ENCODE data around the gene SLC25A38. TPM values are rescaled to one million over a fixed set of nuclear protein-coding genes. Genes with fewer than 3 reads are reported as not detected.

The SLC25A38 gene
- total RNA-seq, 1 donor from 2014 or later, result 15.8 TPM

DNA sequence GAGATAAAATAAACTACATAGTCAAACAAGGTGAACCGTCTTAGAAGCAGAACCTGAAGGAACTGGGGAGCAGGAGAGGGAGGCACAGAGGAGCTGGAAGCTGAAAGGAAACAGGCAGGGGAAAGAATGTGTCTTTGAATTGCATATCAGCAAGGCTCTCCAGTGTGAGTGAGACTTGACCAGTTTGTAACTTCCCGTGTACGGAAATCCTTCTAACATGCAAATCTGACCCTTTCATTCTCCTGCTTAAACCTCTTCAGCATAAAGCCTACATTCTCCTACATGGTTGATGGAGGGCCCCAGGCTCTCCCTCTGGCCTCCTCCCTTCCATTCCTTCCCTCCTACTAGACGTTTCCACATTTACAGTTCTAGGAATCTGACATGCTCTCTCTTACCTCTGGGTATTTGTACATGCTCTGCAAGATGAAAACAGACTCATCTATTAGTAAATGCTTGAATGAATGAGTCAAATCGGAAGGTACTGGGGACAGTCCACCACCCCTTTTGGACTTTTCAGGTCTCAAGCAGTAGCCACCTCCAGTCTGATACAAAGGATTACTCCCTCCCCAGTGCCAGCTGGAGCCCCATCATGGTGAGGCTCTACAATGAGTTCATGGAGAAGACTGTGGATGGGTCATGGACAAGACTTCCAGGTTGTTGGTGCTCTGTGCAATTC is 6.1 kb upstream of the SLC25A38 start:
- DNase-seq (ENCODE audit: low read depth, low spot score), result peak; percentile 27

DNA sequence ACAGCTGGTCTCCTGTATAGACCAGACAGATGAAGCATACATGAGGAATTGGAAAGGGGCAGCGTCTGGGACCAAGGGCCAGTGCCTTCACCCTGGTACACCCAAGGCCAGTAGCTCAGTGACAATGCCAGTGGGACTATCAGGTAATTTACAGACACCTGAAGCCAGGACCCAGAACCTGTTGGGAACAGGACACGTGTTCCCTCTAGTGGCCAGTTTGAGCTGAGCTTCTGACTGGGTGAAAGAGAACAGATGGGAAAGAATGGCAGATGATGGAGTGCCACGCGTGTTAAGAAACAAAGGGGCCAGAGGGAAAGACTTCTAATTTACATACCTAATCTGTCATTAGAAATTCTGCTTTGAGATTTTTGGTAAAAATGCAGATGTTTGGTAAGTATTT is 5.1 kb upstream of the SLC25A38 start:
- DNase-seq (ENCODE audit: low read depth, low spot score), result no peak

DNA sequence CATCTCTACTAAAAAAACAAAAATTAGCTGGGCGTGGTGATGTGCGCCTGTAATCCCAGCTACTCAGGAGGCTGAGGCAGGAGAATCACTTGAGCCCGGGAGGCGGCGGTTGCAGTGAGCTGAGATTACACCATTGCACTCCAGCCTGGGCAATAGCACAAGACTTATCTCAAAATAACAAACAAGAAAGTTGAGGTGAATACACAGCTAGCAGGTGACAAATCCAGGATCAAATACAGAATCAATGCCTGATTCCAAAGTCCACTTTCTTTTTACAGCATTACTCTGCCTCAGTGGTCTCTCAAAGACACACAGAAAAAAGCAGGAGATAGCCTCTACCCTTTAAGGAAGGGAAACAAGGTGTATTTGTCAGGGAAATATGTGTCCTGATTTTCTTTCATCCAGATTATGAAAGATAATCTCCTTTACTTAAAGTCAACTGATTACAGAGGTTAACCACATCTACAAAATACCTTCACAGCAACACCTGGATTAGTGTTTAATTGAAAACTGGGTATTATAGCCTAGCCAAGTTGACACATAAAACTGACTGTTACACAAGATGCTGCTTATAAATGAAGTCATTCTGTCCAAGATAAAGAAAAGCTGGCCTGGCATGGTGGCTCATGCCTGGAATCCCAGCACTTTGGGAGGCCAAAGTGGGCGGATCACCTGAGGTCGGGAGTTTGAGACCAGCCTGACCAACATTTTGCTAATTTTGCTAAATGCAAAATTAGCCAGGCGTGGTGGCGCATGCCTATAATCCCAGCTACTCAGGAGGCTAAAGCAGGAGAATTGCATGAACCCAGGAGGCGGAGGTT is 4.0 kb upstream of the SLC25A38 start:
- DNase-seq (ENCODE audit: low read depth, low spot score), result no peak

DNA sequence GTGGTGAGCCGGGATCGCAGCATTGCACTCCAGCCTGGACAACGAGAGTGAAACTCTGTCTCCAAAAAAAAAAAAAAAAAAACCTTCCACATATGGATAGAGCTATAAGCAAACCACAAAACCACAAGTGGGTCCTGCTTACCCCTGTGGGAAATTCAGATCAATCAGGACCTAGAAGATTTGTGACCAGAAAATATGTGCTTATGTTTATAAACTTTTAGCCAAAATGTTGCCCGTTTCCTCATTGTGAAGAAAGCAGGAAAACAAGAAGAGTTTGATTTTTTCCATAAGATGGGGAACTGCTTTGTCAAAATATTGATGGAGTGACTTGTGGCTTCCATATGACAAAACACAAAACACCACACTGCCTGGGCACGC is 3.4 kb upstream of the SLC25A38 start:
- DNase-seq (ENCODE audit: low read depth, low spot score), result no peak

DNA sequence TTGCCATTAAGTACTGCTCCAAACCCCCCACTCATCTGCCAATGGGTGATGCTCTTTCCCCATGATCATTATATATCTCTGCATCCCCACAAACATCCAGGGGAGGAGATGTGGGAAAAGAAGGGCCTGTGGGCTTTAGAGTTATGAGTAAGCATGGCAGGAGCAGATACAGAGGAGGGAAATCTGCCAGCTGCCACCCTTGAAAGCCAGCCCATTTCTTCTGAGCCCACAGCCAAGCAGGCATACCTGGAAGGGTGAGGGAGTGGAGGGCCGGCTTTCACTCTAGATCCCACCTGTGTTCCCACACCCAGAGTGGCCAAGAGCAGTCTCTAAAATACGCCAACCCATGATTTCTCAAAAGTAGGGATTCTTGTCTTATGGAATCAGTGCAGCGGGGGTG is 1.7 kb upstream of the SLC25A38 start:
- DNase-seq (ENCODE audit: low read depth, low spot score), result no peak

DNA sequence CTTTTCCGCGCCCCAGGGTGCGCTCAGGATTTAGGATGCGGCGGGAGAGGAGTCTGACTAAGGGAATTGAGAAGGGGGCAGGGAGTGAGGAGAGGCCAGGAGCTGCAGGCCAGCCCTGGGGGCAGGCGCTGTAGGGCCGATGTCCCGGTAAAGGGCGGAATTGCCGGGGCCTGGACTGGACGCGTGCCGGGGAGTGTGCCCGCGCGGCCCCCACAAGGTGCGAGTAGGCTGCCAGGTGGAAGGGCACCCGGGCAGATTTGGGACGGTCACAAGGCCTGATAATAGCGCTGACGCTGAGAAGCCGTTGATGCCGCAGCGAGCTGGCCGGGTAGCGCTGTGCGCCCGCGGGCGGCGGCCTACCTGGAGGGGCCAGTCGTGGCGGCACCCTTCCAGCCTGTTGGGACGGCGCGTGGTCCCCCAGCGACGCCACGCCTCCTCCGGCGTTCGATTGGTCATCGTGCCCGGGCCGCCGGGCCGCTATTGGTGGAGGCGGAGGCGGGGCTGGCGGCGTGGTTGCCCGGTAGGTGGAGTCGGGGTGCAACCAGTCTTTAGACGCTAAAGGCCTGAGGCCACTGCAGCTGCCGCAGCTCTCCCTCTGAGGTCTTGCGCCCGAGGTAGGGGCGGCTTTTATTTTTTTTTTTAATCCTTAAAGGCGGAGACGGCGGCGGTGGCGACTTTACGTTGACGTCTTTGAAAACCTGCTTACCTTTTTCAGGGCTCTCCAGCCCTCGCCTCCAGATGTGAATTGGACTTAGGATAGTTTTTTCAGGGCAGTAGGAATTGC is 903 bp downstream of the SLC25A38 start:
- peak; percentile 78 for DNase-seq (ENCODE audit: low read depth, low spot score)

DNA sequence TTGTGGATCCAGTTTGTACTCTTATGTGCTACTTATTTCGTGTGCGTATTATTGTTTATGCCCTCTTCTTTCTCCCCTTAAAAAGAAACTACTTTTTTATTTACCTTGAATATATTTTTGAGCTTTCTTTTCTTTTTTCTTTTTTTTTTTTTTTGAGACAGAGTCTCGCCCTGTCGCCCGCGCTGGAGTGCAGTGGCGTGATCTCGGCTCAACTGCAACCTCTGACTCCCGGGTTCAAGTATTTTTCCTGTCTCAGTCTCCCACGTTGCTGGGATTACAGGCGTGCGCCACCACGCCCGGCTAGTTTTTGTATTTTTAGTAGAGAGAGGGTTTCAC is 1.5 kb downstream of the SLC25A38 start:
- no peak for DNase-seq (ENCODE audit: low read depth, low spot score)

DNA sequence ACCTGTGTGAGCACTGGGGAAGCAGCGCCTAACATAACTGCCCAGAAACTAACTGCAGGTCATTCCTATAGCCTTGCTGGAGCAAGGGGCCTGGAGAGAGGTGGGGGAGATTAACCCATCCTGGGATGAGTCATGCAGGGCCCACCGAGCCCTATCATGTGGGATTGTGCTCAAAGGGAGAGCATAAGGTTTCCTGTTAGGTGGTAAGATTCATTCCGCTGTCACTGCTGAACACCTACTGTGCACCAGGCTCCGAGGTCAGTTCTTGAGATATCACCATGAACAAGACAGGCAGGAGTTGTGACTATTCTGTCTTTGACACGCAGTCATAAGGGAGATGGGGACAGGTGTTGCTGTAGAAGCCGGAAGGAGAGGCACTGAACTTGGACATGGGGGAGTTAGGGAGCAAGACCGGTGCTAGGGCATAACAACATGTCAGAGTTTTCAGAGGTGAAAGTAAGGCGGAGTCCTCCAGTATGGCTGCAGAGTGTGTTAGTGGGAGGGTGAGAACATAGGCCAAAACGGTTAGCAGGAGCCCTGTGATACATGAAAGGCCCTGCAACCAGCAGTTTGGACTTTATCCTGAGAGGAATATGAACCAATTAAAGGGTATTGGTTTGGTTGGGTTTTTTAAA is 2.4 kb downstream of the SLC25A38 start:
- DNase-seq (ENCODE audit: low read depth, low spot score), result no peak

DNA sequence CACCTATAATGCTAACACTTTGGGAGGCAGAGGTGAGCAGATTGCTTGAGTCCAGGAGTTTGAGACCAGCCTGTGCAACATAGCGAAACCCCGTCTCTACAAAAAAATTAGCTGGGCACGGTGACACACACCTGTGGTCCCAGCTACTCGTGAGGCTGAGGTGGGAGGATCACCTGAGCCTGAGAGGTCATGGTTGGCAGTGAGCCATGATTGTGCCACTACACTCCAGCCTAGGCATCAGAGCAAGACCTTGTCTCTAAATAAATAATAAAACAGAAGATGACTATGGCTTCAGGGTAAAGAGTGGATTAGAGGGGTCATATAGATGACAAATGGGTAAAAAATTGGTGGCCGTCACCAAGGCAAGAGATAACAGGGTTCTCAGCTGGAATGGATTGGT is 3.1 kb downstream of the SLC25A38 start:
- DNase-seq (ENCODE audit: low read depth, low spot score), result no peak

DNA sequence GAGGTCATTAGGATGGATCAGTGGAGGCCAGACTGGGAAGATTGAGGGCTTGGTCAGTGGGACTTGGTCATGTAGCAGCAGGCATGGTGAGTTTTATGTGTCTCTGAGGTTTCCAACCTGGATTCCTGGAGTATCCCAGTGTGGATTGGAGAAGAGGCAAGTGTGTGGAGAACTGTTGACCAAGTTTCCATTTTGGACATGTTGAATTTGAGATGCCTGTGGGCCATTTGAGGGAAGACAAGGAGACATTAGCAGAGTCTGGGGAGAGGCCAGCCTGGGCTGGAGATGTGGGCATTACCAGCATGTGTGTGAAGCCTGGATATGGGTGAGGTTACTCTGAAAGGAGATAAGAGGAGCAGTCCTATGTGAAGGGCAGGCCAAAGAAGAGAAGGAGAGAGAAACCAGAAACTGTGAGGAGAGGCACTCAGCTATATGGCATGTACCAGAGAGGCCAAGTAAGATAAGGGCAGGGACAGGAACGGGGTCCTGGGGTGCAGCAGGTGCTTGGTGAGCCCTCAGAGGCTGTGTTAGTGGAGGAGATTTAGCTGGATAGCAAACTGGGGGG is 4.3 kb downstream of the SLC25A38 start:
- no peak for DNase-seq (ENCODE audit: low read depth, low spot score)

DNA sequence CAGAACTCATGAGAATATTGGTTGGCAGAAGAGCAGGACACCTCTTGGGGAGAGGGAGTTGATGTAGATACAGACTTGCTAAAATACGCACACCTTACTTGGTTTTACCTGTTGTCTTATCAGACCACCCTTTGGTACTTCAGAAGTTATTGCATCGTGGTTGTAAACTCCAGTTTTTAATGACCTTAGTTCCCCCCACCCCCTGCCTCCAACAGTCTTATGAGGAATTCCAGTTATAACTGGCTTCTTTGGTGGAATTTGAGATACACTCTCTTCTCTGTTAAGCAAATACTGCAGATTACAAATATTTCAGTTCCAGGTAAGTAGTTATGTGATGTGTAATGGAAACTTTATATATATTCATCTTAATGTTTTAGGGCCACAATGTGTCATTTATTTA is 5.0 kb downstream of the SLC25A38 start:
- DNase-seq (ENCODE audit: low read depth, low spot score), result no peak

DNA sequence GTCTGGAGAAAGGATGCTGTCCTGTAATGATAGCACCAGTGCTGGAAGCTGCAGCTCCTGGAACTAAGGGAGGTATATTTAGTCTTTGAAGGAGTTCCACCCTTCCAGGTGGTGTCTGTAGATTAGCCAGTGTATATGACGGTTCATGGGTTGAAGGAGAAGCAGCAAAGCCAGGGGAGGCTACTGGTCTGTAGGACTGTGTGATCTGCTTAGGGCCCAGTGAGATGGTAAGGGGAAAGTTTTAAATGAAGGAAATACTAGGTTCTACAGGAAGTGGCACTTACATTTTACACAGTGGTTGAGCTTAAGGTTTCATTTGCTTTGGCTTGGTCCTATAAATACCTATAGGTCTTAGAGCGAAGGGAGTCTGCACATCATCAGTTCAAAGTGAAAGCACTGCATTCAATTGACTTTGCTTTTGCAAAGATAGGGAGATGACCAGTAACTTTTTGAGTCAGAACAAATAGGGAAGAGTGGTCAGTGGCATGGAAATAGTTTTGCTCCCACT is 5.6 kb downstream of the SLC25A38 start:
- no peak for DNase-seq (ENCODE audit: low read depth, low spot score)

DNA sequence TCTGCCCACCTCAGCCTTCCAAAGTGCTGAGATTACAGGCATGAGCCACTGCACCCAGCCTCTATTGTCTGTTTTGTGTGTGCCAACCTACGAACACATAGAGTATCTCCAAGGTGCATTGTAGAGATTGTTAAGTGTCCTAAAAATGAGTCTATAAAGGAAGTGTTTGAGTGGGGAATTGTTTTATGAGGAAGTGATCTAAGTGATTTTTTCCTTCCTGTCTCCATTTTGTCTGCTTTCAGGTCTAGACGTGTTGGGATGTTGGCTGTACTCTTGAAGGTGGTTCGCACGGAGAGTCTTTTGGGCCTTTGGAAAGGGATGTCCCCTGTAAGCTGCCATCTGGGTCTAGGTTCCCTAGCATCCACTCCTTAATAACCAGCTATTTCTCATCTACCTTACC is 7.0 kb downstream of the SLC25A38 start:
- no peak for DNase-seq (ENCODE audit: low read depth, low spot score)

DNA sequence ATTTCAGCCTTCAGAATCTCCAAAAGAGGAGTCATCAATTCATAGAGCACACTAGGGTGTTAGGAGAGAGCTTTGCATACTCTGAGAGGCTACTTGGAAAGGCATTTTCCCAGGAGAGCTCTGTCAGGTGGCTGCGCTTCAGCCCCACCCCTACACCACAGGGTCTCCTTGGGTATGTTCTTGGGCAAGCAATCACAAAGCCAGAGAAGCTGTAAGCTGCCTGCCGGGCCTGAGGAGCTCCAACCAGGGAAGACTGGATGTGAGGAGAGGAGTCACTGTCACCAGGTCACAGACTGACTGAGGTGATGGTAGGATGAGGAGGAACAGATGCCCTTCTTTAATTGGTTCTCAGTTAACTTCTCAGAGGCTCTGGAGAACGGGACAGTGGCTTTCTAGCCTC is 13.5 kb downstream of the SLC25A38 start:
- no peak for DNase-seq (ENCODE audit: low read depth, low spot score)

DNA sequence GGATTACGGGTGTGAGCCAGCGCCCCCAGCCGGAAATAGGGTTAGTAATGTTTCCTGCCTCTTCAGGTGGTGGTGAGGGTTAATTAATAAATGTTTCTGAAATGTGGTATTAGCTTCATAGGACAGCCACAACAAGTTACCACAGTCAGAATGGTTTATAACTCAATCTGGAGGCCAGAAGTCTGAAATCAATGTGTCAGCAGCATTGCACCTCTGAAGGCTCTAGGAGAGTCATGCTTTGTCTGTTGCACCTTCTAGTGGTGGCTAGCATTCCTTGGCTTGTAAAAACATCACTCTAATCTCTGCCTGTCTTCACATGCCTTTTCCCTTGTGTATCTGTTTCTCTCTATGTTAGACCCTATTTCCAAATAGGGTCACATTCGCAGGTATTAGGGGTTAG is 15.5 kb downstream of the SLC25A38 start:
- no peak for DNase-seq (ENCODE audit: low read depth, low spot score)

DNA sequence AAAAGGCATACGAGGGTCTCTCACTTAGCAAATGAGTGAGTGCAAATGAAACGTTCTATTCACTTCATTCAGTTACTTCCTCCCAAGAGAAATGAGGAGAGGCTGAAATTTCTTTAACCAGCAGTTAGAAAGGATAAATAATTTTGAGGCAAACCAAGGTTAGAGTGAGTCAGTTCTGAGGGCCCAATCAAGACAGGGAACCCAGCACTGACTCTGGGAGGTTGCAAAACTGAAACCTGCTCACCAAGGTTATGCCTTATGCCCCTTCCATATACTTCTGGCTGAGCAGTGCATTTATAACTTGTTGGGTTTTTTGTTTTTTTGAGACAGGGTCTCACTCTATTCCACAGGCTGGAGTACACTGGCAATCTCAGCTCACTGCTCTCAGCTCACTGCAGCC is 18.8 kb downstream of the SLC25A38 start:
- DNase-seq (ENCODE audit: low read depth, low spot score), result no peak

DNA sequence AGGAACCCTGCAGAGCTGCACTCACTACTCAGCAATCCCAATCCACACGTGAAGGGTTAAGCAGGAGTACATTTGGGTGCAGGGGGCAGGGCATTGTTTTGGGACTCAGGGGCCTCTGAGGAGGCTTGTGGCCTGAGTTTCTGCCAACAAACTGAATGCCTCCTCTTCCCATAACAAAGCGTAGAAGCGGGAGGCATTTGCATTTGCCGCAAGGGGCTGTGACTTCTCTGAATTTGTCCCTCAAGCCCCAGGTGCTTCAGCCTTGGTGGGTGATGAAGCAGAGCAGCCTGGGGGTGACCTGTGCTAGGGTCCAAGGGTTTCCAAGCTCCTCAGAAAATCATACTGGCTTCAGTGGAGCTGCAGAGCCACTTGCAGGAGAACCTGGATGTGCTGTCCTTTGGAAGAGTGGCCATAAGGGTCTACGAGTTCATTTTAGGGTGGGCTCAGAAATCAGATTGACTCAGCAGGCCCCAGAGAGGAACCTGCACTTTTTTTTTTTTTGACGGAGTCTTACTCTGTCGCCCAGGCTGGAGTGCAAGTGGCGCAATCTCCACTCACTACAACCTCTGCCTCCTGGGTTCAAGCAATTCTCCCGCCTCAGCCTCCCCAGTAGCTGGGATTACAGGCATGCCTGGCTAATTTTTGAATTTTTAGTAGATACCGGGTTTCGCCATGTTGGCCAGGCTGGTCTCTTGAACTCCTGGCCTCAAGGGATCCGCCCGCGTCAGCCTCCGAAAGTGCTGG is 21.9 kb downstream of the SLC25A38 start:
- DNase-seq (ENCODE audit: low read depth, low spot score), result no peak

DNA sequence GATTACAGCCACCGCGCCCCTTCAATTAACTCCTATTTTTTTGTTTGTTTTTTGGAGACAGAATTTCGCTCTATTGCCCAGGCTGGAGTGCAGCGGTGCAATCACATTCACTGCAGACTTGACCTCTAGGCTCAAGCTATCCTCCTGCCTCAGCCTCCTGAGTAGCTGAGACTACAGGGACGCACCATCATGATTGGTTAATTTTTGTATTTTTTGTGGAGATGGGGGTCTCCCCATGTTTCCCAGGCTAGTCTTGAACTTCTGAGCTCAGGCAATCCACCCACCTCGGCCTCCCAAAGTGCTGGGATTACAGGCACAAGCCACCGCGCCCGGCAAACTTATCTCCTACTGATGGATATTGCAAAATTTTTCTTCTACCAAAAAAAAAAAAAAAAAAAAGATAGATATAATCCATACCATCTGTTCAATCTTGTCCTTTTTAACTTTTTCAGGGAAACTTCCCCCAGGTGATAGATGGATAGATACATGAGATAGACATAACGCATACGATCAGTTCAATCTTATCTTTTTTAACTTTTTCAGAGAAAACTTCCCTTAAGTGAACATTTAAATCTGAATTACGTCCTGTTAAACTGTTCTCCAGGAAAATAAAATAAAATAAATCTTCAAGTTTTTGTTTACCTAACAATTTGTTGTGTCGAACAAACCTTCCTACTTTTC is 22.7 kb downstream of the SLC25A38 start:
- DNase-seq (ENCODE audit: low read depth, low spot score), result no peak

DNA sequence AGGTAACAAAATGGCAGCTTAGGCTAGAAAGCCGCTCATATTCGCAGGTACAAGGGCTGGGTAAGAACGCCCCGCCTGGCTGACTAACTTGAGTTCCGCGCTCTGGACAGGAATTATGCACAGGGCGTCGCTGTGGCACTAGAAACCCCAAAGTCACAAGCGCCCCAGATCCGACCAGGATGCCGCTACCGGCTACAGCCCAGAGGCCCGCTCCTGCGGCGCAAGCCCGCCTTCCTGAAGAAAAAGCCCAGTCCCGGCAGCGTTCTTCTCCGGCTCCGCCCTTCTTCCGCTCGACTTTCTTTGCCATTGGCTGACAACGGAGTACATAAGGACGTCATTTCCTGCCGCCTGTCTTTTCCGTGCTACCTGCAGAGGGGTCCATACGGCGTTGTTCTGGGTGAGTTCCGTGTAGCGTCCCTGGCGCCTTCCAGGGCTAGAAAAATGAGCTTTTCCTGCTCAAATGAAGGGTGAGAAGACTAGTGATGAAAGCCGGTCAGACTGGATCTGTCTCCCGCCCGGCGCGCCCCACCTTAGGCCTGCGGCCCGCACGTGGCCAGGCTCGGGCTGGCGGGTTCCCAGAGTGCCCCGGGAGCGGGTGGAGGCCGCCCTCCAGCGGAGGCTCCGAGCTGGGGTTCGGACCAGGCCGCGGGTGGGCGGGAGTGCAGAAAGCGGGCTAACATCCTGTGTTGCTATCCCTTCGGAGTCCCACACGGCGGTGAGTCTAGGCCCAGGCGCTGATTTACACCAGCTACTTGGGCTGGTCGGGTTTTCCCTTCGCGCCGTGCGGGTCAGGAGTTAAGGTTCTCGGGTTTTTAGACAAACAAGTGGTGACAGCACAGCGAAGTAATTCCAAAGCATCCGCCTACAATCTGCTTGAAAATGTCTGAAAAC is 23.4 kb downstream of the SLC25A38 start, which contains the start of gene RPSA:
Gene RPSA, plus strand, starts transcription at position 353 of the 891 bp plus-strand sequence. CDS start 934 bp downstream, outside the sequence.
- DNase-seq (ENCODE audit: low read depth, low spot score), result peak; percentile 86
